Prostate gland (tissue), 2 donors: ENCODE results near the gene MBNL2.

Experiments used
- CTCF ChIP-seq, 4 experiments: fragments of 200-600 bp in 2 of 4; fragments of 450-650 bp in 2 of 4; sonication (generic) in 2 of 4; IDR thresholded peaks; 1 replicate in 3 of 4; 2 replicates in 1 of 4; pipeline ENCODE4 v1.5.1; 2016 to 2019; ENCODE audit warnings: antibody characterized with exemption in 4 of 4, mild to moderate bottlenecking in 2 of 4, moderate library complexity in 2 of 4
- POLR2A ChIP-seq: fragments of 450-650 bp; IDR thresholded peaks from one replicate; pipeline ENCODE4 v1.6.1; 2016; ENCODE audit warnings: antibody characterized with exemption, mild to moderate bottlenecking
- POLR2AphosphoS5 ChIP-seq: sonication (generic); formaldehyde crosslinking; IDR thresholded peaks from one replicate; pipeline ENCODE4 v1.6.1; 2017; ENCODE audit warnings: antibody characterized with exemption

GRCh38 chr13:97276862-97277269 lies 54.7 kb downstream of the MBNL2 start:
- TF ChIP-seq CTCF (IDR thresholded peaks at IDR 0.05), result no peak
- no peak for TF ChIP-seq POLR2A
- no peak for TF ChIP-seq POLR2AphosphoS5
